ENCODE measurements around the gene VPS54.

DNA sequence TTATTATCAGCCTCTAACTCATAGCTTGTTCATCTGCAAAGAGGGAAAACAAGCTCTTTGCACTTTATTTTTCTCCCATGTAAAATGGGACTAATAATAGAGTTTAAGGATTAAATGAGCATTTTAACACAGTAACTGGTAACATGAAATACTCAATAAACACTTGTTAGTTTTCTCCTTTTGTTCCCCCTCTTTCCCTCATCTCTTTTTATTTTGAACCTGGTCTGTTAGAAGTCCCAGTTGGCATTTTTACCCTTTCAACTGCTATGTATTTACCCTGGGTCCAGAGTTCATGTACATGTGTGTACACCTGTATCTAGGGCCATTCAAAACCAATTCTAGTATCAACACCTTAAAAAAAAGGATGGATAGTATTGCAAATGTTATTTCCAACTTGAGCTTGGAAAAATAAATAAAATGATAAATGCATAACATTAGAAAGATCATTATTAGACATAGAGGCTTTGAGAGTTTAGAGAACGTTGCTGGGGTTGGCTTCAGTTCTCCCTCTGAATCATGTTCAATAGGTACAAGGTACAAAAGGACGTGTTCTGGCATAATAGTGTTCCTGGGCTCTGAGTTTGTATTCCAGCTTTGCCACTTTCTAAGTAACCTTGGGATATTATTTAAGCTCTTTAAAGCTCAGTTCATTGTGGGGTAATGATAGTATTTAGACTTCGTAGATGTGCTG lies 5.2 kb upstream of the VPS54 start:
- no peak for TF ChIP-seq TAF1 (conservative IDR thresholded peaks at IDR 0.05)
- TF ChIP-seq, protein P1, sequence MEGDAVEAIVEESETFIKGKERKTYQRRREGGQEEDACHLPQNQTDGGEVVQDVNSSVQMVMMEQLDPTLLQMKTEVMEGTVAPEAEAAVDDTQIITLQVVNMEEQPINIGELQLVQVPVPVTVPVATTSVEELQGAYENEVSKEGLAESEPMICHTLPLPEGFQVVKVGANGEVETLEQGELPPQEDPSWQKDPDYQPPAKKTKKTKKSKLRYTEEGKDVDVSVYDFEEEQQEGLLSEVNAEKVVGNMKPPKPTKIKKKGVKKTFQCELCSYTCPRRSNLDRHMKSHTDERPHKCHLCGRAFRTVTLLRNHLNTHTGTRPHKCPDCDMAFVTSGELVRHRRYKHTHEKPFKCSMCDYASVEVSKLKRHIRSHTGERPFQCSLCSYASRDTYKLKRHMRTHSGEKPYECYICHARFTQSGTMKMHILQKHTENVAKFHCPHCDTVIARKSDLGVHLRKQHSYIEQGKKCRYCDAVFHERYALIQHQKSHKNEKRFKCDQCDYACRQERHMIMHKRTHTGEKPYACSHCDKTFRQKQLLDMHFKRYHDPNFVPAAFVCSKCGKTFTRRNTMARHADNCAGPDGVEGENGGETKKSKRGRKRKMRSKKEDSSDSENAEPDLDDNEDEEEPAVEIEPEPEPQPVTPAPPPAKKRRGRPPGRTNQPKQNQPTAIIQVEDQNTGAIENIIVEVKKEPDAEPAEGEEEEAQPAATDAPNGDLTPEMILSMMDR (IDR thresholded peaks at IDR 0.05; ENCODE audit: low read depth, low read length, missing input control), result no peak

All from liver (tissue), 3 donors.